Activated CD4-positive, alpha-beta memory T cell treated with anti-CD3 and anti-CD28 coated beads for 36 hours (primary cell): Measurements from ENCODE around the gene HSP90AB1. TPM values are rescaled to one million over a fixed set of nuclear protein-coding genes. Genes with fewer than 3 reads are reported as not detected.
A peak's percentile ranks its signal among the peaks of the same experiment; 100 is the strongest.

Source experiments
- CTCF ChIA-PET: fragments of 350-600 bp; sonication (Branson Sonifier 250); formaldehyde crosslinking; loops from one replicate; lab custom pipeline; 2021; ENCODE audit warnings: antibody characterized with exemption, inconsistent platforms; lab: Charles Lee
- POLR2A ChIA-PET: fragments of 350-600 bp; sonication (Branson Sonifier 250); formaldehyde crosslinking; loops from one replicate; lab custom pipeline; 2021; ENCODE audit warnings: antibody characterized with exemption; lab: Charles Lee
- DNase-seq: peaks from one replicate; pipeline ENCODE4 v3.0.0-alpha.2; 2020
- H3K27ac Mint-ChIP-seq: one replicate; pipeline ENCODE4 v1.8.0; 2021; ENCODE audit warnings: mixed read lengths
- H3K27me3 Mint-ChIP-seq: one replicate; pipeline ENCODE4 v1.8.0; 2021; ENCODE audit warnings: mixed read lengths
- H3K36me3 Mint-ChIP-seq: one replicate; pipeline ENCODE4 v1.8.0; 2021; ENCODE audit warnings: mixed read lengths
- H3K4me1 Mint-ChIP-seq: one replicate; pipeline ENCODE4 v1.8.0; 2021; ENCODE audit warnings: low read depth, mixed read lengths
- H3K4me3 Mint-ChIP-seq: one replicate; pipeline ENCODE4 v1.8.0; 2021; ENCODE audit warnings: mild to moderate bottlenecking, mixed read lengths
- H3K9me3 Mint-ChIP-seq: one replicate; pipeline ENCODE4 v1.8.0; 2021; ENCODE audit warnings: mixed read lengths
- intact Hi-C: fragments of 100-400 bp; cut with micrococcal nuclease; formaldehyde crosslinking; loops from one replicate; pipeline ENCODE4 v1.15.1; 2023
- total RNA-seq, 2 experiments: library from RNA; stranded (reverse); gene quantifications; one replicate each; pipeline ENCODE4 v1.2.3, GENCODE V29; 2021

The HSP90AB1 gene
- total RNA-seq, 2 experiments from 2014 or later = 1,671 to 1,695 TPM

DNA sequence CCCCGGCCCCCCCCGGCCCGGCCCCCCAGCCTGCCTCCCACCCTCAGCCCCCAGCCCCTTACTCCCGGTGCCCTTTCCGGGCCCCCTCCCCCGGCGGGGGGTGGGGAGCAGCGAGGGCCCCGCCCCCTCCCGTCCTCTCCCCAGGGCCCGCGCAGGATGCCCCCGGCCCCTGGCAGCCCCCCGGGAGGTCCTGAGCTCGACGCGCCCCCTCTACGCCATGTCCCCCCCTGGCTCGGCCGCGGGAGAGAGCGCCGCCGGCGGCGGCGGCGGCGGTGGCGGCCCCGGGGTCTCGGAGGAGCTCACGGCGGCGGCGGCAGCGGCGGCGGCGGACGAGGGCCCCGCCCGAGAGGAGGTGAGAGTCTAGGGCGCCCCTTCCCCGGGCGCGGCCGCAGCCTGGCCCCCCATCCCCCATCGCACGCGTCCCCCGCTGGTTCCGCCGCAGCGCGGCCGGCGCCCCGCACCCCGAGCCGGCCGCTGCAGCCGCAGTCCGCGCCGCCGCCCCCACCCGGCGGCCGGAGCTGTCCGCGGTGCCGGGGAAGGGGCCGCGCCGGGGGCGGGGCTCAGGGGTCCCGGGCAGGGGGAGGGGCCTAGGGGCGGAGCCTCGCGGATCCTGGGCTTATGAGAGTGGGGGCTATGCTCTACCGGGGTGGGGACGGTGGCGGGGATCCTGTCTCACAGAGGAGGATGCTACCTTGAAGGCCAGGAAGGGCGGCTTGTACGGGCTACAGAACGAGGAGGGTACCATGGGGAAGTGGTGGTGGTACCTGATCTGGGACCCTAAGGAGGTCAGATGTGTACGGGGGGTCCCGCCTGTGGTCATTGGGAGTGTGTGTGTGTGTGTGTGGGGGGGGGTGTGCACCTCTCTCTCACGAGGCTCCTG lies 23.9 kb downstream of the HSP90AB1 start:
- intact Hi-C loops = no loop called here
- peaks cover 50% of the 10 kb centered on the region for H3K27me3 Mint-ChIP-seq
- peak overlapping the region; percentile 26 for H3K4me3 Mint-ChIP-seq
- ChIA-PET POLR2A (interaction anchor here (1.0 kb wide), 1 partner anchor 42 kb away, joined by 3 read pairs; the partner anchor contains the start of gene AARS2), CTCF (interaction anchor here (0.9 to 5.2 kb wide), 5 partner anchors 14 to 66 kb away, joined by 3 to 184 read pairs (median 4); partner anchors contain the start of genes AARS2 and SLC29A1)
- no peaks in the 10 kb centered on the region for H3K9me3 Mint-ChIP-seq
- H3K4me1 Mint-ChIP-seq = peaks cover 28% of the 10 kb centered on the region
- no peak for DNase-seq
- H3K36me3 Mint-ChIP-seq = no peaks in the 10 kb centered on the region
- H3K27ac Mint-ChIP-seq = no peak overlapping the region

DNA sequence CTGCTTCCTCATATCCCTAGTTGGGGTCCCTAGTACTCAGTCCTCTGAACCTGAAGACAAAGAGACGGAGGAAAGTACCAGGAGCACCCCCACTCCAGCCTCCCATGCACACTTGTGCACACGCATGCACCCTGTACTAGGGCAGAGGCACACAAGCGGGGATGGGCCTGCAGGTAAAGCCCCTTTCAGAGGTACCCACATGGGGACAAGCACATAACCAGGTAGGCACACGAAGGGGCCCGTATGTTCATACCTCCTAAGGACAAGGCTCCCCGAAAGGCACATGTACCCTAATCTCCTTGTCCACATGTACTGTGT lies 24.5 kb downstream of the HSP90AB1 start:
- no peak for DNase-seq
- Mint-ChIP-seq H3K27me3 (peaks cover 50% of the 10 kb centered on the region), H3K4me3 (peak overlapping the region; percentile 26), H3K36me3 (no peaks in the 10 kb centered on the region), H3K9me3 (no peaks in the 10 kb centered on the region), H3K27ac (no peak overlapping the region), H3K4me1 (peaks cover 24% of the 10 kb centered on the region)
- ChIA-PET CTCF (interaction anchor here (1.2 to 5.2 kb wide), 3 partner anchors 27 to 66 kb away, joined by 3 to 184 read pairs (median 6); partner anchors contain the start of gene SLC29A1), POLR2A (no interaction called here)
- intact Hi-C loops = no loop called here

DNA sequence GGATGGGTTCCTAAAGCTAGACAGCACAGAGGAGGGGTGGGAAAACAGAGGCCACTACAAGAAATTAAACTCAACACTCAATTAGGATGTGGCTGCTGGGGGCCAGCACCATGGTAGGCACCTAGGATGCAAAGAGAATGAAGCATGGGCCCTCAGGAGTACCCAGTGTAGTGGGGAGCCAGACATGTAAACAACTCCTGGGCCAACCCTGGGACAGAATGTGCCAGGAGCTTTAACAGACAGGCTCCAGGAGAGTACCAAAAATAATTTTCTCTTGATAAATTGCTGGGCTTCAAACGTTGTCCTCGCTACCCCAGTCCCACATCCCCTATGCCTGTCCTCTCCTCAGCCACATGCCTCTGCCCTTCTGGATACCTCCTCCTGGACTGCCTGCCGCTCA lies 25.0 kb downstream of the HSP90AB1 start:
- ChIA-PET CTCF (interaction anchor here (0.6 kb wide), 1 partner anchor 151 kb away, joined by 3 read pairs; no protein-coding TSS in a partner anchor), POLR2A (no interaction called here)
- no peak for DNase-seq
- intact Hi-C loops = no loop called here
- peaks cover 54% of the 10 kb centered on the region for H3K27me3 Mint-ChIP-seq
- peaks cover 20% of the 10 kb centered on the region for H3K4me1 Mint-ChIP-seq
- H3K4me3 Mint-ChIP-seq = no peak overlapping the region
- no peaks in the 10 kb centered on the region for H3K9me3 Mint-ChIP-seq
- H3K27ac Mint-ChIP-seq = no peak overlapping the region
- no peaks in the 10 kb centered on the region for H3K36me3 Mint-ChIP-seq

DNA sequence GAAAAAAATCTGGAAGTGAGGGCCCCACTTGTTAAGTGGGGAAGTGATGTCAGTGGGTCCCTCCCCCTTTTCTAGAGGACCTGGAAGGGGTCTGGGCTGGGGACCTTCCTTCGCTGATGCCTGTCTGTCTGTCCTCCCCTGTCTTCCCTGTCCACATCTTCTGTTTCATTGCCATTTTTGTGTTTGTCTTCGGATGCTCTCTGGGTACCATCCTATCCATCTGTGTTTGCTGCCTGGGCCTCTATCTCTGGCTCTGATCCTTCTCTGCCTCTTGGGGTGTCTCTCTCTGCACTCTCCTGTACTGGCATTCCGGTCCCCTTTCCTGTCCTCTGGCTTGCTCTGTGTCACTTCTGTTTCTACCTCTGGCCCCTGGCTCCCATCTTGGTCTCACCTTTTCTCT lies 25.6 kb downstream of the HSP90AB1 start:
- POLR2A ChIA-PET = no interaction called here
- Mint-ChIP-seq H3K27ac (no peak overlapping the region), H3K9me3 (no peaks in the 10 kb centered on the region), H3K4me1 (peaks cover 20% of the 10 kb centered on the region), H3K27me3 (peaks cover 60% of the 10 kb centered on the region), H3K4me3 (no peak overlapping the region), H3K36me3 (no peaks in the 10 kb centered on the region)
- intact Hi-C loops = no loop called here
- DNase-seq = no peak
- CTCF ChIA-PET = interaction anchor here (0.6 kb wide), 1 partner anchor 152 kb away, joined by 3 read pairs; no protein-coding TSS in a partner anchor

DNA sequence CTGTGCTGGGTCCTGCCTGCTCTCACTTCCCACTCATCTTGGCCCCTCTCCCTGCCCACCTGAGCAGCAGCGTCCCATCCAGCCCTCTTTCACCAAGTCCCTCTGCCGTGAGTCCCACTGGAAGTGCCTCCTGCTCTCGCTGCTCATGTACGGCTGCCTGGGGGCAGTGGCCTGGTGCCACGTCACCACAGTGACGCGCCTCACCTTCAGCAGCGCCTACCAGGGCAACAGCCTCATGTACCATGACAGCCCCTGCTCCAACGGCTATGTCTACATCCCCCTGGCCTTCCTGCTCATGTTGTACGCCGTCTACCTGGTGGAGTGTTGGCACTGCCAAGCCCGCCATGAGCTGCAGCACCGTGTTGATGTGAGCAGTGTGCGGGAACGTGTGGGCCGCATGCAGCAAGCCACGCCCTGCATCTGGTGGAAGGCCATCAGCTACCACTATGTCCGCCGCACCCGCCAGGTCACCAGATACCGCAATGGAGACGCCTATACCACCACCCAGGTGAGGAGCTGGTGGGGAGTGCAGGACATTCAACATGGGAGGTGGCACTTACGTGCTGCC lies 26.2 kb downstream of the HSP90AB1 start:
- no peak for DNase-seq
- Mint-ChIP-seq H3K9me3 (no peaks in the 10 kb centered on the region), H3K27ac (no peak overlapping the region), H3K4me3 (no peak overlapping the region), H3K36me3 (no peaks in the 10 kb centered on the region), H3K4me1 (peaks cover 20% of the 10 kb centered on the region), H3K27me3 (peaks cover 65% of the 10 kb centered on the region)
- ChIA-PET CTCF (no interaction called here), POLR2A (no interaction called here)
- intact Hi-C loops = no loop called here

DNA sequence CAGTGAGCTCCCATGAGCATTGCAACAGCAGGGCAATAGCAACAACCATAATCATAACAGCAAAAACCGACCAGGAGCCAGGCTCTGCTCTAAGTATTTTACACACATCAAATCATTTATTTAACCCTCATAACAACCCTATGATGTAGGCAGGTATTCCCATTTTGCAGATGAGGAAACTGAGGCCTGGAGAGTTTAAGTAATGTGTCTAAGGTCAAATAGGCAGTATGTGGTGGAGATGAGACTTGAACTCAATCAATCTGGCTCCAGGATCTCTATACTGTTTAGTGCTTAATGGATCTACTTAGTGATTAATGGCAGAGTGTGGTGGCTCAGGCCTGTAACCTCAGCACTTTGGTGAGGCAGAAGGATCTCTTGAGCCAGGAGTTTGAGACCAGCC lies 26.7 kb downstream of the HSP90AB1 start:
- ChIA-PET POLR2A (no interaction called here), CTCF (interaction anchor here (1.2 kb wide), 1 partner anchor 39 kb away, joined by 3 read pairs; the partner anchor contains the start of gene AARS2)

DNA sequence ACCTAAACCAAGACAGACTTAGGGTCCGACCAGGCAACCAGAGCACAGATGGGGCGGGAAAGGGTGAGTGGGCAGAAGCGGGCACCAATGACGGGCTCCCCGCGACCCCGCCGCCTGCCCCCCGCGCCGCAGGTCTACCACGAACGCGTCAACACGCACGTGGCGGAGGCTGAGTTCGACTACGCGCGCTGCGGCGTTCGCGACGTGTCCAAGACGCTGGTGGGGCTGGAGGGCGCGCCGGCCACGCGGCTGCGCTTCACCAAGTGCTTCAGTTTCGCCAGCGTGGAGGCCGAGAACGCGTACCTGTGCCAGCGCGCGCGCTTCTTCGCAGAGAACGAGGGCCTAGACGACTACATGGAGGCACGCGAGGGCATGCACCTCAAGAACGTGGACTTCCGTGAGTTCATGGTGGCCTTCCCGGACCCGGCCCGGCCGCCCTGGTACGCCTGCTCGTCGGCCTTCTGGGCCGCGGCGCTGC lies 28.4 kb downstream of the HSP90AB1 start:
- ChIA-PET CTCF (interaction anchor here (0.6 to 3.2 kb wide), 4 partner anchors 13 to 64 kb away, joined by 3 to 15 read pairs (median 3); no protein-coding TSS in a partner anchor), POLR2A (no interaction called here)
- no peaks in the 10 kb centered on the region for H3K36me3 Mint-ChIP-seq
- no peak overlapping the region for H3K27ac Mint-ChIP-seq
- no peak for DNase-seq
- intact Hi-C loops = no loop called here
- peaks cover 55% of the 10 kb centered on the region for H3K27me3 Mint-ChIP-seq
- no peaks in the 10 kb centered on the region for H3K9me3 Mint-ChIP-seq
- H3K4me3 Mint-ChIP-seq = no peak overlapping the region
- peaks cover 4% of the 10 kb centered on the region for H3K4me1 Mint-ChIP-seq

More for the DNA sequence above, 26.7 kb downstream of the HSP90AB1 start:
- H3K4me1 Mint-ChIP-seq = peaks cover 19% of the 10 kb centered on the region
- H3K27me3 Mint-ChIP-seq = peaks cover 63% of the 10 kb centered on the region
- DNase-seq = no peak
- no peak overlapping the region for H3K27ac Mint-ChIP-seq
- no peak overlapping the region for H3K4me3 Mint-ChIP-seq
- intact Hi-C loops = no loop called here
- no peaks in the 10 kb centered on the region for H3K9me3 Mint-ChIP-seq
- no peaks in the 10 kb centered on the region for H3K36me3 Mint-ChIP-seq

DNA sequence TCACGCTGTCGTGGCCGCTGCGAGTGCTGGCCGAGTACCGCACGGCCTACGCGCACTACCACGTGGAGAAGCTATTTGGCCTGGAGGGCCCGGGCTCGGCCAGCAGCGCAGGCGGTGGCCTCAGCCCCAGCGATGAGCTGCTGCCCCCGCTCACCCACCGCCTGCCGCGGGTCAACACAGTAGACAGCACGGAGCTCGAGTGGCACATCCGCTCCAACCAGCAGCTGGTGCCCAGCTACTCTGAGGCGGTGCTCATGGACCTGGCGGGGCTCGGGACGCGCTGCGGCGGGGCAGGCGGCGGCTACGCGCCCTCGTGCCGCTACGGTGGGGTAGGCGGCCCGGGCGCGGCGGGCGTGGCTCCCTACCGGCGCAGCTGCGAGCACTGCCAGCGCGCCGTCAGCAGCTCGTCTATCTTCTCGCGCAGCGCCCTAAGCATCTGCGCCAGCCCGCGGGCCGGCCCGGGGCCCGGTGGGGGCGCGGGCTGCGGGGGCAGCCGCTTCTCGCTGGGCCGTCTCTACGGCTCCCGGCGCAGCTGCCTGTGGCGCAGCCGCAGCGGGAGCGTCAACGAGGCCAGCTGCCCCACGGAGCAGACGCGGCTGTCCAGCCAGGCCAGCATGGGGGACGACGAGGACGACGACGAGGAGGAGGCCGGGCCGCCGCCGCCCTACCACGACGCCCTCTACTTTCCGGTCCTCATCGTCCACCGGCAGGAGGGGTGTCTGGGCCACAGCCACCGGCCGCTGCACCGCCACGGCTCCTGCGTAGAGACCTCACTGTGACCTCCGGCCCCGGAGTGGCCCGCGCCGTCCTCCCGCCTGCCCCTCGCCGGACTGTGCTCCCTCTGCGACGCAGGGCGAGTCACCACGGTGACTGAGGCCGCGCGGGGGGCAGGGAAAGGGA lies 29.1 kb downstream of the HSP90AB1 start:
- ChIA-PET POLR2A (no interaction called here), CTCF (interaction anchor here (0.6 to 3.2 kb wide), 4 partner anchors 12 to 63 kb away, joined by 3 to 15 read pairs (median 3); no protein-coding TSS in a partner anchor)
- no peaks in the 10 kb centered on the region for H3K9me3 Mint-ChIP-seq
- peak; percentile 37 for DNase-seq
- H3K27ac Mint-ChIP-seq = no peak overlapping the region
- intact Hi-C loops = no loop called here
- H3K4me1 Mint-ChIP-seq = peaks cover 3% of the 10 kb centered on the region
- peaks cover 54% of the 10 kb centered on the region for H3K27me3 Mint-ChIP-seq
- H3K4me3 Mint-ChIP-seq = no peak overlapping the region
- no peaks in the 10 kb centered on the region for H3K36me3 Mint-ChIP-seq

DNA sequence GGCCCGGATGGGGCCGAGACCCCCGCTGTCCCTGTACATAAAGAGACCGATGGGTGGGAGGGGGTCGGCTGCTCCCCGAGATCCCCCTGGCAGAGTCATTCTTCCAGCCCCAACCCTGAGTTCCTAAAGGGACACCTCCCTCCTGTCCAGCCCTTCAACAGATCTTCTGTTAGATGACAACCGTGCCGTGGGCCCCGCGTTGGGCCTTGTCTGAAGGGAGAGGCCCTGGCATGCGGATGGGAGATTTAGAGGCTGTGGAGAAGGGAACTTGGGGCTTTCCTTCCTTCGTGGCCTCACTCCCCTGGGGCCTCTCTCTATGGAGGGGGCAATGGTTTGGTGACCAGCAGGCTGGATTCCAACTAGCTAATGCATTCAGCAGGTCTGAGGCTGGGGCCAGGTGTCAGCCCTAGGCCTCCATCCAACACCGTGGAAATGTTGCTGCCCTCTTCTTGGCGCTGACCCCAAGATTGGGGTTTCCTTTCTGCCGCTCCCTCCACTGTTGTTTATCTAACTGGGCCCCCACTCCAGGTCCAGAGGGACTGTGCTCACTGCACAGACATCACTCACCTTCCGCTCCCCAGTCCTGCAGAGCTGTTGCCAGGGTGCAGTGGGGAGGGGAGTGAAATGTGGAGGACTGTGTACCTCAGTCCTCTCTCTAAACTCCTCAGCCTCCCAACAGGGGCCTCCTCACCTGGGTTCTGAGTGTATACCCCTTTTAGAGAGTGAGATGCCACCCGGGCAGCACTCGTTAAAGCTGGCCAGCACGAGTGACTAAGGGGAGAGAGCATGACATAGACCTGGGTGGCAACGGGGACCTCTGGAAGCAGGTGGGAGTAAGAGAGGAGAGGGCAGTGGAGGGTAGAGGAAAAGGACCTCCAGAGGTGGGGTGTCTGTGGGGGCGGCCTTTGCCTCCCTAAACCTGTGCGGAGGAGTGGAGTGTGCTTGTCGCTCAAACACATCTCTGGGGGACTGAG lies 30.1 kb downstream of the HSP90AB1 start:
- Mint-ChIP-seq H3K27ac (no peak overlapping the region), H3K4me1 (peaks cover 2% of the 10 kb centered on the region), H3K9me3 (no peaks in the 10 kb centered on the region), H3K27me3 (peaks cover 46% of the 10 kb centered on the region), H3K4me3 (no peak overlapping the region), H3K36me3 (no peaks in the 10 kb centered on the region)
- intact Hi-C loops = no loop called here
- DNase-seq = no peak
- ChIA-PET POLR2A (no interaction called here), CTCF (interaction anchor here (1.0 to 3.2 kb wide), 5 partner anchors 10 to 62 kb away, joined by 3 to 15 read pairs (median 7); no protein-coding TSS in a partner anchor)

DNA sequence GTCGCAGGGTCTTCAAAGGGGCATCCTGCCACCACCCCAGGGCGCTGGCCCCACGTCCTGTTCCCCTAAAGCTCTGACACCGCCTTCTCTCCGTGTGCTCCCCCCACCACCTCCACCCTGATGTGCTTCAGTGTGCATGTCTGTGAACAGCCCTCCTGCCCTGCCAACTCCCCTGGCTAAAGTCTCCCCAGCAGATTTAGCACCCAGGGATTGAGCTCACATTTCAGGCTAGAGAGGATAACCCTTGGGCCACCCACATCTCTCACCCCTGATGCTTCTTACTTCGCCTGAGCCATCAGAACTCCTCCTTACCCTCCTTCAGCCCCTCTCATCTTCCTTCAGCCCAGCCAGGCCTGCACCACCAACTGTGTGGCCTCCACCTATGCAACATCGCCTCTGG lies 30.9 kb downstream of the HSP90AB1 start:
- H3K4me1 Mint-ChIP-seq = peaks cover 2% of the 10 kb centered on the region
- H3K27me3 Mint-ChIP-seq = peaks cover 41% of the 10 kb centered on the region
- ChIA-PET CTCF (interaction anchor here (1.0 to 3.2 kb wide), 4 partner anchors 10 to 61 kb away, joined by 3 to 15 read pairs (median 8); no protein-coding TSS in a partner anchor), POLR2A (no interaction called here)
- intact Hi-C loops = no loop called here
- peak overlapping the region; percentile 3 for H3K4me3 Mint-ChIP-seq
- DNase-seq = no peak
- H3K36me3 Mint-ChIP-seq = no peaks in the 10 kb centered on the region
- H3K9me3 Mint-ChIP-seq = no peaks in the 10 kb centered on the region
- H3K27ac Mint-ChIP-seq = no peak overlapping the region
